Middle frontal gyrus (tissue), 1 donor: ENCODE results near the gene PA2G4.

ENCODE experiments used
- DNase-seq: peaks from one replicate; pipeline ENCODE4 v3.0.0-alpha.2; 2015; ENCODE audit warnings: low spot score; ENCODE audit errors: extremely low spot score

PA2G4 gene

DNA sequence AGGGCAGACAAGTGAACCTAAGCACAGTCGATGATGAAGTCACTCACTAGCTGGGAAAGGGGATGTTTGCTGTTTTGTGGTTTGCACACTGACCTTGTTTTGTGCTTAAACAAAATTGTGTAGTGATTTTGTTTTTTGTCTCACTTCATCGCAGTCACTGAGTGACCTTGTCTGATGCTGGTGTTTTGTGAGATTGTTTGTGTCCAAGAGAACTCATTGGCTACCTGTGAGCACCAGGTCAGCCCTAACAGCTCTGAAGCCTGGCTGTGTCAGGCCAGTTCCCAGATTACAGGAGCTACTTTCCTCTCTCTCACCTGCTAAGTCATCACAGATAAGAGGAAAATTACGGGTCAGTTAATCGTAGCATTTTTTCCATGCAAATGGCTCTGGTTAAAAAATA lies 19.8 kb downstream of the PA2G4 start:
- DNase-seq = no peak

DNA sequence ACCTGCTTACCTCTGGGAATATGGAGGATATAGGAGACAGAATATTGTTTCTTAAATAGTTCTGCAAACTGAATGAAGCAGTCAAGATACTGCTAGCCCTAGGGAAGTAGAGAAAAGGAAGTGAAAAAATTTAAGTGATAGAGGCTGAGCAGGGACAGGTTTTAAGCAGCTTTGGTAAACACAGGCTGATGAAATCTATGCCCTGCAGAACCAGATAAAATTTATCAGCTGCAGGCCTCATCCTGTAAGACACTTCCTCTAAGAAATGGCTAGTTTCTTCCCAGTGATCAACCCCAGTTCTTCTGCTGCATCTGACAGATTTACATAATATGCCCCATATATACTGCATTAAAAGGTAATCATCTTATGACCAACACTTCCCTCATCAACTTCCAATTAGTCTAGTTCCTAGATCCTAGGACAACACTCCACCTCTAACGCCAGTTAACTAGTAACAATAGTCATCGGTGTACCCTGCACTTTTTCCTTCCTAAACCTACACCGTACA lies 22.4 kb downstream of the PA2G4 start:
- no peak for DNase-seq

DNA sequence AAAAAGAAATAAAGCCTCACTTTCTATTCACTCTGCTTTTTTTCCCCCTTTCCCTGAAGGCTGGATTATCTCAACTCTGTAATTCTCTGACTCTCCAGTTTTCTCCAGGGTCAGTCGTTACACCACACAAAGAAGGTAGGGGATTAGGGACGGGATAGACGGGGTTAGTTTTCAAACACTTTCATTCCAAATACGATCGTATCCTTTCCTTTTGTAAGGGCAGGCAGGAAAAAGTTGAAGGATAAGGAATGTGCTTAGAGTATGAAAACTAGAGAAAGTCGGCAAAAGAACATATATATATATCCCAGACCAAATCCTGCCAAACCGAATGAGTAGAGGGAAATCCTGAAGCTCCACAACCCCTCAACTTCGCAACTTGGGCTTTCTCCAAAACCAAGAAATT lies 23.1 kb downstream of the PA2G4 start:
- DNase-seq = no peak

DNA sequence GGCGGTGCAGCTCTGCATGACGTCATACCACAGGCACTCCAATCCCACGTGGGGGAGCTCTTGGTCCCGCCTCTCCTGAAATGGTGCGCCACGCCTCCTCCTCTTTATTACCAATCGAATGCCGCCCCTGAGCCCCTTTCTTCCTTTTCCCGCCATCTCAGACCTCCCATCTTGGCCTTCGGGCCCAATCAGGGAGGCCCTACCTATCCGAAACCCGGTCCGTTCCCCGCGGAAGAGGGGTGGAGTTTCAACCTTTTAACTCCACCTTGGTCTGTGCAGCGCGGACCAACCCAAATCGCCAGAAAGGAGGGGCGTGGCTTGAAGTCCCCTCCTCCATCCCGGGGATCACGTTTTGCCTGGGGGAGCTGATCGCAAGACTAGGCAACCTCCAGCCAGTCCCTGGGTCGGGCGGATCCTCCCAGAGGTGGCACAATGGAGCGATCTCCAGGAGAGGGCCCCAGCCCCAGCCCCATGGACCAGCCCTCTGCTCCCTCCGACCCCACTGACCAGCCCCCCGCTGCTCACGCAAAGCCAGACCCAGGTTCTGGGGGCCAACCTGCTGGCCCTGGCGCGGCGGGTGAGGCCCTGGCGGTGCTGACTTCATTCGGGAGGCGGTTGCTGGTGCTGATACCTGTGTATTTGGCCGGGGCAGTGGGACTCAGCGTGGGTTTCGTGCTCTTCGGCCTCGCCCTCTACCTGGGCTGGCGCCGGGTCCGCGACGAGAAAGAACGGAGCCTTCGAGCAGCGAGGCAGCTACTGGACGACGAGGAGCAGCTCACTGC lies 23.7 kb downstream of the PA2G4 start, which contains the start of gene ESYT1:
Gene ESYT1, plus strand, starts transcription at position 380 of the 782 bp plus-strand sequence. Its CDS starts 53 bp downstream, at position 433.
- peak; percentile 96 for DNase-seq

DNA sequence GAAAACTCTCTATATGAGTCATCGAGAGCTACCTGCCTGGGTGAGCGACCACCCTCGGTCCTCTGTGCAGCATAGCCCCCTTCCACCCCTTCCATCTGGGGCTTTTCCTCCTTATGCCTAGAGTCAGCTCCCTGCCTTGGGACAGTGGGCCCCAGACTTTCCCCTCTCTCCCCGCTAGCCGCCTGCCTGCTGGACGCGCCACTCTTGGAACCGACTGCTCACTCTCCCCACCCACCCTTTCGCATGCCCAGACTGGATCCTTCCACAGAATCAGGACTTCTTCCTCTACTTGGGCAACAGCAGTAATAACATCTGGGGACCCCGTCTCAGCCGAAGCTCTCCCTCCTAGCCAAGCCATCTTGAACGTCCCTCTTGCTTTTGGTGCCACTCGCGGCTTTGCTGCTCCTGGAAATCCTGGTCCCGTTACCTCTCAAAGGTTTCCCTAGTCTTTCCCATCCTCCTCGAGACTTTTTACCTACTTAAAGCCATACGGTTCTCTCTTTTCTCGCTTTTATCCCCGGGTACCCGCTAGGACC lies 24.4 kb downstream of the PA2G4 start:
- no peak for DNase-seq

DNA sequence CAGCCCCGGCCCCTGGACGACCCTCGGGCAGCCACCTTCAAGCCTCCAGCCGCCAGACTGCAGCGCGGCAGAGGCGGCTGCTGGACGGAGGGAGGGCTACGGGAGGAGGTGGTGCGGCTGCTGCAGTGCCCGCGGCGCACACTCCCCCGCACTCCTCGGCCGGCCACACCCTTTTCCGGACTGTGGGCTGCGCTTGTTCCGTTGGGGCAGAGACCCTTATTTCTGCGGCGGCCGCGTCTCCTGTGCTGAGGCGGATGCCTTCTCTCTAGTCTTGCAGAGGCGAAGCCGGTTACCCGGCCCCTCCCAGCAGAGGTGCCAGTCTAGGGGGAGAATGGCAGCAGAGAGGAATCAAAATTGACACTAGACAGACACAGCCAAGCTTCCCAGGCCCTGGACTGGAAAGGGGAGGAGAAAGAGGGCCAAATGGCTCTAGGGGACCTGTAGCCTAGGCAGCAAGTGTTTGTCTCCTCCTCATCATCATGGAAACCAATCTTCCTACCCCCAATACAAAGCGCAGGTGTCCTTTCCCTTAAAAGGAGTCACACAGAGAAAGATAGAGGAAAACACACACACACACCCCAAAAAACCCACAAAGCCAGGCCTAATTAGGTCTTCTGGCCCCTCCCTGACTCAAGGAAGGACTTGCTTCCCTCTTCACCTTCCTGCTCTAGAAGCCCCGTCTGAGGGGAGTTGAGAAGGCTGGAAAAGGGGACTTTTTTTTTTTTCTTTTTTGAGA lies 25.0 kb downstream of the PA2G4 start:
- DNase-seq = no peak

DNA sequence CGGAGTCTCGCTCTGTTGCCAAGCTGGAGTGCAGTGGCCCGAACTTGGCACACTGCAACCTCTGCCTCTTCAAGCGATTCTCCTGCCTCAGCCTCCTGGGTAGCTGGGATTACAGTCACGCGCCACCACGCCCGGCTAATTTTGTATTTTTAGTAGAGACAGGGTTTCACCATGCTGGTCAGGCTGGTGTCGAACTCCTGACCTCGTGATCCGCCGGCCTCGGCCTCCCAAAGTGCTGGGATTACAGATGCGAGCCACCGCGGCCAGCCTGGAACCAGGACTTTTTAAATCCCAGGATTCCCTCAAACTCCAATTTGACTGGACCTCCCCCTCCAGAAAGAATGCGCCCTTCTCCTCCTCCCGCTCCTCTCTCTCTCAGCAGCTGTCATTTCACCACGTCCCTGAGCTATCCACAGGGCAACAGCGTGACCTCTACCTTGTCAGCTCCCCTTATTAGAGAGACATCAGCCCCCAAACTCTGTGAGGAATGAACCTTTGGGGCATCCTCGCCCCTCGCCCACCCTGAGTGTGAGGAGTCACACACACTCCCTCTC lies 25.7 kb downstream of the PA2G4 start:
- DNase-seq = no peak

DNA sequence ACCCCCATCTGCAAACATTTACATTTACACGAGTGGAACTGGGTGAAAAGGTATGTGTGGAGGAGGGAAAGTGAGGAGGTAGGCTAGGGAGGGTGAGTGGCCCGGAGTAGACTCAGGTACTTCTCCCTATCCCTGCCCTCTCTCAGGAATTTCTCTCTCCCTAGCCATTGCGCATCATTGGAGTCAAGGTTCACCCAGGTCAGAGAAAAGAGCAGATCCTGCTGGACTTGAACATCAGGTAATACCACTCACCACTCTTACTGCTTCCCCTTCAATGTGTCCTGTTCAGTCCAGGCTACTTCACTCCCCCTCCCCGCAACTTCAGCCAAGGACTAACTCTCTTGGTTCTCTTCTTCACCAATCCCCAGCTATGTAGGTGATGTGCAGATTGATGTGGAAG lies 26.5 kb downstream of the PA2G4 start:
- DNase-seq = no peak

DNA sequence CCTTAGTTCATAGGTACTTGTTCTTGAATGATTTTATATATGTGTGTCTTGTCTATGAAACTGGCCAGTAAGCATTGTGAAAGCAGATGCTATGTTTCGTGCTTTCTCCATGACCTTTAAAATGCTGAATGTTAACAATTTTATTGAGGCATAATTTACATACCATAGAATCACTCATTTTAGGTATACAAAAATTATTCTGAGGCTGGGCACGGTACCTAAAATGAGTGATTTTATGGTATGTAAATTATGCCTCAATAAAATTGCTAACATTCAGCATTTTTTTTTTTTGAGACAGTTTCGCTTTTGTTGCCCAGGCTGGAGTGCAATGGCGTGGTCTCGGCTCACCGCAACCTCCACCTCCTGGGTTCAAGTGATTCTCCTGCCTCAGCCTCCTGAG lies 30.5 kb downstream of the PA2G4 start:
- no peak for DNase-seq

DNA sequence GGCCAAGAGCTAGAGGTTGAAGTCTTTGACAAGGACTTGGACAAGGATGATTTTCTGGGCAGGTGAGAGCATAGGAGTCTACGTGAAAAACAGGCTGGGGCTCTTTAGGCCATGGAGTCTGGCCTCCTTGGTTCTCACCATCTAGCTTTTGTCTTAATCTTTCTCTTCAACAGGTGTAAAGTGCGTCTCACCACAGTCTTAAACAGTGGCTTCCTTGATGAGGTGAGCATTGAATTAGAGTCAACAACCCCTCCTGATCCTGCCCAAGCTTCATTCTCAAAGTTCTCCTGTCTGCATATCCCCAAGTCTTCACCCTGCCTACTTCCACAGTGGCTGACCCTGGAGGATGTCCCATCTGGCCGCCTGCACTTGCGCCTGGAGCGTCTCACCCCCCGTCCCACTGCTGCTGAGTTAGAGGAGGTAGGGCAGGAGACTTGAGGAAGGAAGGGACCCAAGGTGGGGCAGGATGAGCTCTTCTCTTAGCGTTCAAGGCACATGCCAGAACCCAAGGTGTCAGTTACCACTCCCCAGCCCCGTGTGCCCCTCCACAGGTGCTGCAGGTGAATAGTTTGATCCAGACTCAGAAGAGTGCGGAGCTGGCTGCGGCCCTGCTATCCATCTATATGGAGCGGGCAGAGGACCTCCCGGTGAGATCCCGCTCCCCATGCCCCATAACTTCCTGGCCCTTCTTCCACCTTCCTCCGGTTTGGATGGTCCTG lies 33.7 kb downstream of the PA2G4 start:
- DNase-seq = no peak

DNA sequence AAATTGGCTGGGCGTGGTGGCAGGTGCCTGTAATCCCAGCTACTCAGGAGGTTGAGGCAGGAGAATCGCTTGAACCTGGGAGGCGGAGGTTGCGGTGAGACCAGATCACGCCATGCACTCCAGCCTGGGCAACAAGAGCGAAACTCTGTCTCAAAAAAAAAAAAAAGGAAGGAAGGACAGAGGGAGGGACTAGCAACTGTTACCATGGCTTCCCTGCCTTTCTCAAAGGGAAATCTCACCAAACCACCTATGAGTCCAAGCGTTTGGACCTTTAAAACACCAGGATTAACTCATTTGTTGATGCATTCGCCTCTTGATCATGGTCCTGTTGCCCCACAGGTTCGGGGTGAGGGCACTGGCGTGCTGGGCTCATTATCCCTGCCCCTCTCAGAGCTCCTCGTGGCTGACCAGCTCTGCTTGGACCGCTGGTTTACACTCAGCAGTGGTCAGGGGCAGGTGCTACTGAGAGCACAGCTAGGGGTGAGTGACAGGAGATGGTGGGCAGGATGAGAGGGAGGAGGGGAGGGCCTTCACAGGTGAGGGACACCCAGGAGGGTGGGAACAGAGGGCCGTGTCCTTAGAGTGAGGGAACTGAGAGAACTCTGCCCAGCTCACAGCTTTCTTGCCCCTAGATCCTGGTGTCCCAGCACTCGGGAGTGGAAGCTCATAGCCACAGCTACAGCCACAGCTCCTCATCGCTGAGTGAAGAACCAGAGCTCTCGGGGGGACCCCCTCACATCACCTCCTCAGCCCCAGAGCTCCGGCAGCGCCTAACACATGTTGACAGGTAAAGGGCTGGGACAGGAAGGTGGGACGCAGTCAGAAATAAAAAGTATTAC lies 37.8 kb downstream of the PA2G4 start:
- DNase-seq = no peak

DNA sequence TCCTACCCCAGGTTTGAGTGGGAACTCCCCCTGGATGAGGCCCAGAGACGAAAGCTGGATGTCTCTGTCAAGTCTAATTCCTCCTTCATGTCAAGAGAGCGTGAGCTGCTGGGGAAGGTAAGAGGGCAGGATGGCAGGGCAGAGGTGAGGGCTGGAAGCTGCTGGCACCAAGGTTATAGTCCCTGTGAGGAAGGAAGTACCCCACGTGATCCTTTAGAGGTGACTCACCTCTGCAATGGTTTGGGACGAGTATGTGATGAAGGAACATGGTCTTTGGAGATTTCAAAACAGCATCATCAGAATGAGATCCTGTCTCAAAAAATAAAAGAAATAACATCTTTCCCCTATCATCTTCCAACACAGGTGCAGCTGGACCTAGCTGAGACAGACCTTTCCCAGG lies 38.9 kb downstream of the PA2G4 start:
- no peak for DNase-seq

DNA sequence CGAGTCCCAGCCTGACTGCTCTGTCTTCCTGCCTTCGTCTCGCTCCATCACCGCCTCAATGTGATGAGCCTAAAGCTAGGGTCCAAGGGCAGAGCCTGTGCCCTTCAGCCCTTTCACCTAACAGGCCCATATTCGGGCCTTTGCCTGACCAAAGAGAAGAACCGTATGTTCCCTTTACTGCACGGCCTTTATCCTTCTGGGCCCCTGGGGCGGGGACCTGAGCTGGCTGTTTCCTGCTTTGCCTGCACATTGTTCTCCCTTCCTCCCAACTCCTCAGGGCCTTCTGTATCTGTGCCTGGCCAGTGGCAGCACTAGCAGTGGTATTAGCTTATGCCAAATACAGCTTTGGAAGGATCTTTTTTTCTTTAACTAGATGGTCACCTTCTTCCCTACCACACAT lies 39.5 kb downstream of the PA2G4 start:
- DNase-seq = no peak

DNA sequence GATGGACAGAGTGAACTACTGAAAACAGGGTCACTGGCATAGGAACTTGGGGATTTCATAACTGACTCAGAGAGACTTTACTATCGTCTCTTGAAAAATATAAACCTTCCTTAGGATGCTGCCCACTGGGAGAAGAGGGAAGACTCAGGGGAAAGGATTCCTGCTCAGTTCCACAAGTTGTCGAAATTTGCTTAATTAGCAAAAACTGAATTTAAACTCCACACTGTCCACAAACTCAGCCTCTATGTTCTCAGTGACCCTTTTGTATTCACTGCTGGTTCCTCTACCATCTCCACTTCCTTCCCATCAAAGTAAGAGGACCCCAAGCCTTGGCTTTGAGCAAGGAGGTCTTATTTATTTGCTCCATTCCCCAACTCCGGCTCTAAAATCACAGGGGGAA lies 40.9 kb downstream of the PA2G4 start:
- no peak for DNase-seq

DNA sequence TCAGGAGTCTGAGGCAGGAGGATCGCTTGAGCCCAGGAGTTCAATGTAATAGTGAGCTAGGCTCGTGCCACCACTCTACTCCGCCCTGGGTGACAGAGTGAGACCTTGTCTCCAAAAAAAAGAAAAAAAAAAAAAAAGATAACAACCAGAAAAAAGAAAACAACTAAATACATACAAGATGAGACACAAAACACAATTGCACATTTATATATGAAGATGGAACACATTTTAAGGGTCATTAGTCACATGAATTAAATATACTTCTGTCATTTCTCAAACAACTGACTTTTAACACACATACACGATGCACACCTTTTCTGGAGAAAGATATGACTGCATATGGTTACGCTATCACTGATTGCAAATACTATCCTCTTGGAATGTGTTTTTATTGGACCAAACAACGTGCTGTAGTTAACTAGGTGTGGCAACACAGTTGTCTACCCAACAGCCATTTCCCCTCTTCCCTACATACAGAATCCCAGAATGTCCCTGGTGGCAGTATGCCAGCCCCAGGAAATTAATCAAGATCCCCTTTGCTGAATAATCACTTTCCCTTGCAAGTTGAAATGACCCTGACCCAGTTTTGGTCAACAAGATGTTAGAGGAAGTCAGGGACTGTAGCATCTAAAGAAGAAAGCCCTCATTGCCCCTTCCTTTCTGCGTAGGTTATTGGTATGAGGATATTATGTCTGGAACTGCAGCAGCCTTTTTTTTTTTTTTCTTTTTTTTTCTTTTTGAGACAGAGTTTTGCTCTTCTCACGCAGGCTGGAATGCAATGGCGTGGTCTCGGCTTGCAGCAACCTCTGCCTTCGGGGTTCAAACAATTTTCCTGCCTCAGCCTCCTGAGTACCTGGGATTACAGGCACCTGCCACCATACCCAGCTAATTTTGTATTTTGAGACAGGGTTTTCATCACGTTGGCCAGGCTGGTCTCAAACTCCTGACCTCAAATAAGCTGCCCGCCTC lies 42.4 kb downstream of the PA2G4 start:
- no peak for DNase-seq

DNA sequence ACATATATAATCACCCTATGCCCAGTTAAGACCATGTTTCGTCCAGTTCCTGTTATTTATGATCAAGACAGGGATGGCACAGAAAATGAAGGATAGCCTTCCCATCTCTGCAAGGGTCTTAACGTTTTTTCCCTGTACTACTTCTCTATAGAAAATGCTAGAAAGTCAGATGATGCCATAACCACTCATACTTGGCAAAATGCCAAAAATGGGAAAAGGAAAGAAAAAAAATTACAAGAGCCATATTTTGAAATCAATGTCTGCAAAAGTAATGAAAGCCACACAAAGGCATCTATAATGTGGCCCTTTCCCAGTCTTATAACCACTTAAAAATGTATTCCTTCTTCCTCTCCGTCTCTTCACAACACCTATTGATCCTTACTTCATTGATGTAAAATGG lies 46.2 kb downstream of the PA2G4 start:
- no peak for DNase-seq

DNA sequence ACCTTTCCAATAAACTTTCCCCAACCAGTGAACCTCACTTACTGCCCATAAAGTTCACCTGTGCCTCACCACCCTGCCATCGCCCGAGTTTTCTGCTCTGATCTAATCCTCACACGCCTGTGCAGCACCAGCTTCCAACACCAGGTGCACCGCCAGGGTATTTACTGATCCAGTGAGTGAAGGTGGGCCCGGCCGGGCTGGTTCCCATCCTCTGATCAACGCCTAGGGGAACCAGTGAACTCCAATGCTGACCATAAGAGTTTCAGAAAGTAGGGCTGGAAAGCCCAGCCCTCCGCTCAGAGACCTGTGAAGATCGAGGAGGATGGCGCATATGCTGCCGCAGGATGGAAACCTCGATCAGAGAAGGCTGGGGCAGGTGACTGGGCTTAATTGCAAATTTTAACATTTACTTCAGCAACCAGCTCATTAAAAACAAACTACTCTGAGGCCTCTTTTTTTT lies 47.3 kb downstream of the PA2G4 start:
- no peak for DNase-seq

DNA sequence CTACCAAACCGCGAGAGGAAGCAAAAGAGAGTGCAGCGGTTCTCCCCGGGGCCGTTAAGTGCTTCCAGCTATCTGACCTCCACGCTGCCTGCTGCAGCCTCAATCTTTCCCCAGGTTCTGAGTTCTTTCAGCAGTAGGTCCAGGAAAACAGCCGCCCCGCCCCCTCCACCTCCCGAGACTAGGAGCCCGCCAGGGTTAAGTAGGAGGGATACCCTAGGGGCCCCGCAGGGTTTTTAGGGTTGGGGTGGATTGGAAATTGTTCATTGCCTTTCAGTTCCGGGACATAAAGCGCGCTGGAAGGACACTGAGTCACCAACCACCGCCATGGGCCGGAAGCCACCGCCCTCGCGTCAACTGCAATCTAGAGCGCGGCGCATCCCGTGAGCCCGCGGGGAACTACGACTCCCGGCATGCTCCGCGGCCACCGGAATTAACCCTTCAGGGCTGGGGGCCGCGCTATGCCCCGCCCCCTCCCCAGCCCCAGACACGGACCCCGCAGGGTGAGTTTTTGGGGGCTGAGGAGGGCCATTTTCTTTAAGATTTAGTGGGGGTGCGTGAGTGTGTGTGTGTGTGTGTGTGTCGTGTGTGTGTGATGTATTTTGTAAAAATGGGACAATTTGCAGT lies 47.9 kb downstream of the PA2G4 start, which contains the start of gene MYL6B:
Gene MYL6B, plus strand, starts transcription at position 456 of the 624 bp plus-strand sequence. CDS start 1,332 bp downstream, outside the sequence.
- peak; percentile 83 for DNase-seq
